Head of caudate nucleus (tissue), 42 donors: ENCODE measurements around the gene GRID2.
A peak's percentile ranks its signal among the peaks of the same experiment; 100 is the strongest.

Experiments used
- DNase-seq, 42 donors: peaks; one replicate each; pipeline versions ENCODE4 v3.0.0 to v3.0.0-alpha.2; 2020 to 2021; ENCODE audit warnings: mixed read lengths in 7 of 42
- intact Hi-C: fragments of 100-400 bp; cut with DNase I; formaldehyde crosslinking; loops from one replicate; pipeline ENCODE4 v1.15.0; 2022

The GRID2 gene

DNA sequence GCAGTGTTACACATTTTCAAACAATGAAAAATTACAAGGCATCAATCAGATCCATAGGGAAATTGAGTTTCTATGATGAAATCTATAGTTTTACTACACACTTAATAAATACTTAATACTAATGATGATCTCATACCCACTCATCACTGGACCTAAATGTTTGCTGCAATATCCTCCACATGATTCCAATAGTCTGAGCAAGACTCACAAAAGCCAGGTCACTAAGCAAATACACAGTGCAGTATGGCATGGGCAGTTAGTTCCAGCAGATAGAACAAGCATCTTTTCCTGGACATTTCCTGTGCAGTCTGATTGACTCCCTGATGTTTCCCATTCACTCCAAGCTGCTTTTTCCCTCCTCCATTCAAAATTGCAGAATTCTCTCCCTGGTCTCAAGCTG is 1415.8 kb downstream of the GRID2 start:
- intact Hi-C loops: no loop called here
- DNase-seq: no peak

DNA sequence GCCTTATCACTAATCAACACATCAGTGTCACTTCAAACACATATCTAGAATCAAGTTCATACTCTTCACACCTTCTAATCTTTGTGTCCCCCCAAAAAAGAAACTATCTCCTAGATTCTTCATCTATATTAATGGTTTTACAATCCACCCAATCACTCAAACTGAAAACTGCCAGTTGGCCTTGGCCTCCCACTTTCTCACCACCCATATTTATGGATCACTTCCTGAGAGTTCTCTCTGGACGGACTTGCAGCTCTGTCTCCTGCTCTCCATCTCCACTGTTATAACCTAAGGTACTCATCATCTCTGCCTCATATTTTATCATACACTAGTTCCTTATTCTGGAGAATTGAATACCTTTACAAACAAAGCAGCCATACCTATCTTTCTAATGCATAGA is 1418.7 kb downstream of the GRID2 start:
- intact Hi-C loops: no loop called here
- no peak for DNase-seq

GRCh38 chr4:93730251-93730650 is 1426.5 kb downstream of the GRID2 start:
- intact Hi-C loops: no loop called here
- DNase-seq: no peak

- no peak for DNase-seq
- intact Hi-C loops: no loop called here
These were observed 1427.0 kb downstream of the GRID2 start for GRCh38 chr4:93730760-93731159.

GRCh38 chr4:93731456-93731855 is 1427.7 kb downstream of the GRID2 start:
- DNase-seq: peak in 3 of 42 donors; percentile 14 to 36 (median 30)
- intact Hi-C loops: no loop called here

DNA sequence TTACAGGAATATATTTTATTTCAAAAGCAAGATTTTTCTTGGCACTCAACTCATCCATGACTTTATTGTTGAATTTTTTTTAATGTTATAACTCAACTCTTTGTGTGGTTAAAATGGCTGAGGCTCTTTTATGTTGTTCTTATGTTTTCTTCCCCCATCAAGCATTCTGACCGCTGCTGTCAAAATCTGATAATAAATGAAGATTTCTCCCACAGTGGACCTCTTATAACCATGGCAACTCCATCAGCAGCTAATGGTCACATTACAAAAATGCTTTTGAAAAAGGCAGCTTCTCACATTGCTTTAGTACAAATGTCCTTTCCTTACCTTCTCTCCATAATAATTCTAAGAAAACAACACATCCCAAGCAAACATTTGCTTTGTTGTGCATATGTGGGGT is 1428.7 kb downstream of the GRID2 start:
- intact Hi-C loops: no loop called here
- DNase-seq: no peak

GRCh38 chr4:93740890-93741289 is 1437.1 kb downstream of the GRID2 start:
- intact Hi-C loops: no loop called here
- no peak for DNase-seq

DNA sequence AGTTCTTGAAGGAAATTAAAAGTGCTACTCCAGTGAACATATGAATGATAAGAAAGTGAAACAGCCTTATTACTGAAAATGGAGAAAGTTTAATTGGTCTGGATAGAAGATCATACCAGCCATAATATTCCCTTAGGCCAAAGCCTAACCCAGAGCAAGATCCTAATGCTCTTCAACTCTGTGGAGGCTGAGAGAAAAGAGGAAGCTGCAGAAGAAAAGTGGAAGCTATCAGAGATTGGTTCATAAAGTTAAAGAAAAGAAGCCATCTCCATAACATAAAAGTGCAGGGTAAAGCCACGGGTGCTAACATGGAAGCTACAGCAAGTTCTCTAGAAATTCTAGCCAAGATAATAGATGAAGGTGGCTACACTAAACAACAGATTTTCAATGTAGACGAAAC is 1439.3 kb downstream of the GRID2 start:
- intact Hi-C loops: no loop called here
- DNase-seq: no peak

DNA sequence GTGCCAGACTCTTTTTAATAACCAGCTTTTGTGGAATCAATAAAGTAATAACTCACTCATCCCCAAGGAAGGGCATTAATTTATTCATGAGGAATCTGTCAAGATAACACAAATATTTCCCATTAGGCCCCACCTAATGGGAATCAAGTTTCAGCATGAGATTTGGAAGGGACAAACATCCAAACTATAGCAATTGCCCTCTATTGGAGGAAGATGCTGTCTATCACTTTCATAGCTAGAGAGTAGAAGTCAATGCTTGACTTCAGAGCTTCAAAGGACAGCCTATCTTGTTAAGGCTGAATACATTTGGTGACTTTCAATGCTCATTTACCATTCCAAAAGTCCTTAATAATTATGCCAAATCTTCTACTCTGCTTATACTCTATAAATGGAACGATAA is 1439.9 kb downstream of the GRID2 start:
- intact Hi-C loops: no loop called here
- DNase-seq: no peak

DNA sequence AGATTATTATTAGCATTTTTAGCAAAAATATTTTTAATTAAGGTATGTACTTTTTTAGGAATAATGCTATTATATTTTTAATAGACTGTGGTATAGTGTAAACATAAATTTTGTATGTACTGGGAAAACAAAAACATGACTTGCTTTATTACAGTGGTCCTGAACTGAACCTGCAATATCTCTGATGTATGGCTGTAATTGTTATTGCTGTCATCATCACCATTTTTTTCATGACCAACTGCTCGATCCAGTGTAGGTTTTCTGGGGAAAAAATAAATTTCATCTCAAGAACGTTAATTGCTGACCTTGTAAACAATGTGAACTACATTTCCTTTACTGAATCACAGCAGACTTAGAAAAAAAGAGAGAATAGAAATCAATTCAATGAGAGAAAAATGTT is 1441.2 kb downstream of the GRID2 start:
- DNase-seq: no peak
- intact Hi-C loops: no loop called here

DNA sequence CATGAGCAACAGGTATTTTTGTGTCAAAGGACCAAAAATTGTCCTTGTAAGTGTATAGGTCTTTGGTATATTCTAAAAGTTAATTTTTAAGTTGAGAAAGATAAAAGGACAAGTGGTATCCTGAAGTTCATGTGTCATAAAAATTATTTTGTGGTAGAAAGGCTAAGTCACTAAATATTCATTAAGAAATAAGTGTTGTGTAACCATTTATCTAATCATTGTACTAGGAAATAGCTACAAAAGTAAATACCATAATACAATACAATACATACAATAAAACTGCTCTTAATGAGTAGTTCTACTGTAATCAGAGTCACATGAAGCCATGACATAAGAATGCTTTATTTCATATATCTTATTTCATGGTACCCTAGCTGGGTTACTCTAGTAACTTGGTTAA is 1442.3 kb downstream of the GRID2 start:
- DNase-seq: no peak
- intact Hi-C loops: no loop called here

GRCh38 chr4:93747220-93747619 is 1443.5 kb downstream of the GRID2 start:
- DNase-seq: no peak
- intact Hi-C loops: no loop called here

DNA sequence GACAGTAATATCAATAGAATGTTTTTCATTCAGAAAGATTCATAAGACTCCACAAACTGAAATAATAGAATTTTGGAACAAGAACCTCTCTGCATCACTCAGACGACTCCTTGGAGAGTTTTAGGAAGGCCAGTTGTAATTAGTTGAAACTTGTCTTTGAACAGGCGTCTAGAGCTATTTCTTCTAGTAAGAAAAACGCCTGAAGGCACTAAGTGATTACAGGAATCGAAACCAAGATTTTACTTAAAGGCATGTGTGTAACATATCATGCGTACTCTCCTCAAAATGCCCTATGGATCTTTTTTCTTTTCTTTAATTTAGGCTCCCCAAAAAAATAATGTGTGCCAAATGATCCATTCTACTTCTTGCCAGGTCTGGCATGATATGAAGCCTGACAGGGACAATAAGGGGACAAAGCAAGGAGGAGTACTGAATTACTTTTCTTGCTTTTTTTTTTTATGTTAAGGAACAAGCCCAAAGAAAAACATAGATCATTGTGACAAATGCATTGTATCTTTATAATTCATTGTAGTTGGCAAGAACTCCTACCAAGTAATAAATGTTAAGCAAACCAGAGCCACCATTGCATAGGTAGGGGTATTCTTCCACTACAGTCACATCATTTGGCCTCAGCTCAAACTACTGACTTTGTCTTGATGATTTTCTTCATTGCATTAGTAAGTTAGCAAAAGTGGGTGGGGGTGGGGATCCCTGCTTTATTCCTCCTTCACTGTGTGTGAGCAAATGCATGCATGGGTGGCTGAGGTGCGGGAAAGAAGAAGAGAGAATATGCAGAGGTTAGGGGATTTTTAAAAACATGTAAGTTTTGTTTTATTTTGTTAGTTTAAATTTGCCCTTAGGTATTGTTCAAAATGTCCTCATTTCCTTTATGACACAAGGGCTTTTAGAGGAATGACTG is 1444.9 kb downstream of the GRID2 start:
- intact Hi-C loops: no loop called here

DNA sequence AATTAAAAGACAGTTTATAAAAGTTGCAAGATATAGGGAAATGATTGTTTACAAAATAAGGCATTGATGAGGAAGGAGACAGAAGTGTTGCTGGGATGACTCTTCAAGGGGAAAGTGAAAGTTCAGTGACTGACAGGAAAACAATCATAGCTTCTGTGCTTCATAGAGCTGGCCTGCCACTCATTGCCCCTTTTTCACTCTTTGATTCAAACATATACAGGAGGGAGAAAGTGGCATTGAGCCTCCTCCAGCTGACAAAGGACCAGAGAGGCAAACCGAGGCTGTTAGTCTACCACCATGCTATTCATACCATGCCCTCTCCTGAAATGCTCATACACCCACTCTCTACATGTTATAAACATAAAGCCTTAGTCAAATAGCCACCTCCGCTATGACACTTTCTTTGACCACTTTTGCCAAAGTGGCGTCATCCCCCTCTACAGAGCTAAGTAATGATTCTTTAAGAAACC is 1445.6 kb downstream of the GRID2 start:
- DNase-seq: no peak
- intact Hi-C loops: no loop called here

More for the DNA sequence above, 1444.9 kb downstream of the GRID2 start:
- no peak for DNase-seq

- DNase-seq: peak in 12 of 42 donors; percentile 1 to 65 (median 22)
- intact Hi-C loops: no loop called here
These were observed 1447.6 kb downstream of the GRID2 start for GRCh38 chr4:93751411-93751810.

GRCh38 chr4:93756101-93756500 is 1452.3 kb downstream of the GRID2 start:
- intact Hi-C loops: no loop called here
- DNase-seq: no peak

DNA sequence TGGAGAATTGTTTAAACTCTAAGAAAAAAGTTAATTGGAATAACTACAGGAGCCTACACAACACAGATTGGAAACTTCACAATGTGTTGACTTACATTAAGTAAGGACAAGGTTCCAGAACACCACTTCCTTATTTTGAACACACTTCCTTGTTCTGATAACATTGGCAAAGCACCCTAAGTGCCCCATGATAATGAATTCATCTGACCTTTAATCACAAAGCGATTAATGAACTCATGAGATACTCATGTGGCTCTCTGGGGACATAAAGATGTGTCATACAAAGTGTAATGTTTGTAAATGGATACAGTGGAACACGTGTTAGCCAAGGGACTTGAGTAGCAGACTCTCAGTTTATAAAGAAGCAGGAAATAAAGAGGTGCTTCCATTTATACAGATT is 1455.7 kb downstream of the GRID2 start:
- intact Hi-C loops: no loop called here
- no peak for DNase-seq

DNA sequence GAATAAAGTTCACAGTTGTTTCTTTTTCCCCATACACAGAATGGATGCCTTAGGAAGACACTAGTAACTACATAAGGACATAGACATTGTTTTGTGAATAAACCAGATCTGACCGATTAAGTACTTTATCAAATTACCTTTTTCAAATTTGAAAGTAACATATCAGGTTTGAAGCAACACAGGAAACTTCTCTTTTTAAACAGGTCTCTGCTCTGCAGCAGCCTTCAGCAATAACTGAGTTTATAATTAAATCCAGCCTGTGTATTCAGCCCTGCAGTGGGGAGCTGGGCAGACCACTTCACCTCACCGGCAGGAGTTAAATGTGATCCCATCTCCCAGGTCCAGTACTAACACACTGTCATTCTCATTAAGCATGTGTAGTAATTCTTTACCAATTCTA is 1456.5 kb downstream of the GRID2 start:
- DNase-seq: no peak
- intact Hi-C loops: loop anchor here (5.0 kb wide), 1 partner anchor 48 kb away; no protein-coding TSS in a partner anchor

DNA sequence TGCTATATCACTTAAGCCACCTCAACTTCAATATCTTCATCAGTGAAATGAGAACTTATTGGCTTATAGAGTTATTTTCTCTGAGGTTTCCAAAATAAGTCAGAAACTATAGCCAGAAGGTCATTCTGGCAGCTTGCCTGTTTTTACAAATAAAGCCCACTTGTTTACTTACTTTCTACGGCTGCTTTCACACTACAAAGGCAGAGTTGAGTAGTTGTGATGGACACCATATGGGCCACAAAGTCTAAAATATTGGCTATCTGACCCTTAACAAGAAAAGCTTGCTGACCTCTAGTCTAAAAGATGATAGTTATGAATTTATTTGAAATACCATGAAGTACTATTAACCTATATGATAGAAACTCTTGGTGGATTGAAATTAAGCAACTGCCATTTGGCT is 1457.5 kb downstream of the GRID2 start:
- DNase-seq: no peak
- intact Hi-C loops: loop anchor here (5.0 kb wide), 1 partner anchor 49 kb away; no protein-coding TSS in a partner anchor

DNA sequence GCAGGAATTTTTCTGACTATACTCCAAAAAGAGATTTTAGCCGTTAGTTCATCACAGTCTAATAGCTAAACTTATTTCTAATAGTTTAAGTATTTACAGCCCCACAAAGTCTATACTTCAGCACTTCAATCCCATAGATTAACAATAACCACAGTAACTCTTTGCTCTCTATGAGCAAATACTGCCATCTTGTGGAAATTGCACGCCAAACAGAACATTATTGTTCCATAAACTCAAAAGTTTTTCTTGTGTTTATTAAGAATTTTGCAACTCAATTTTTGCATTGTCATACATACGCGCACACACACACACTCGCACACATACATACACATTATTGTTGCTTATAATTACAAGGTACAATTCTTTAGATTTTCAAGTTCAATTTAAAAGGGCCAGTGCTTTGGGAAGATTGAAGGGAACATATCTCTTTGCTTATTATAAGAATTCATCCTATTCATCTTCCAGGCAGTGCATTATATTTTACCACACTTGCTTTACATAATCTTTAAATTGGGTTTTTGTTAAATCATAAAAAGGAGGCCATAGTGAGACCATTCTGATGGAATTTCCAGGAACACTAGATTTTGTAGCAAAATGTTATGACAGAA is 1461.0 kb downstream of the GRID2 start:
- peak in 20 of 42 donors; percentile 1 to 73 (median 44) for DNase-seq
- intact Hi-C loops: loop anchor here (5.0 kb wide), 1 partner anchor 52 kb away; no protein-coding TSS in a partner anchor
